Measurements from ENCODE around the gene PARD6G. TPM values are rescaled to one million over a fixed set of nuclear protein-coding genes. Genes with fewer than 3 reads are reported as not detected.

The PARD6G gene
- total and polyA plus RNA-seq, 2 of the 8 experiments (the other 6 are each of a cell fraction or from before 2014, with no cell fraction given), result 11.3 to 17.9 TPM

- TF ChIP-seq POLR2A (IDR thresholded peaks at IDR 0.05; ENCODE audit: control extremely low read depth in 1 of 2, low read depth in 2 of 2, low read length in 2 of 2), result peak; percentile 84
- TF ChIP-seq KDM1A (IDR thresholded peaks at IDR 0.05; ENCODE audit: borderline replicate concordance, low read length), result no peak
- TF ChIP-seq ATF2 (IDR thresholded peaks at IDR 0.05; ENCODE audit: low read length), result peak; percentile 98
- peak; percentile 86 for TF ChIP-seq TAF1 (IDR thresholded peaks at IDR 0.05; ENCODE audit: low read depth, low read length)
- no peak for TF ChIP-seq EGR1 (IDR thresholded peaks at IDR 0.05; ENCODE audit: borderline replicate concordance, low read depth, low read length)
- TF ChIP-seq ATF3 (IDR thresholded peaks at IDR 0.05; ENCODE audit: insufficient read depth, low read depth, low read length), result peak; percentile 77; the same call in 1 of the 2 replicates
- TF ChIP-seq SP4 (IDR thresholded peaks at IDR 0.05; ENCODE audit: low read length), result peak; percentile 45; the same call in 1 of the 2 replicates
- no peak for TF ChIP-seq RNF2 (IDR thresholded peaks at IDR 0.05; ENCODE audit: borderline replicate concordance, low read depth, low read length, missing control alignments, poor library complexity, severe bottlenecking)
- TF ChIP-seq YY1 (IDR thresholded peaks at IDR 0.05; ENCODE audit: low read depth, low read length), result peak; percentile 91
- TF ChIP-seq SUZ12 (IDR thresholded peaks at IDR 0.05; ENCODE audit: low read length), result no peak
- TF ChIP-seq TAF7 (optimal IDR thresholded peaks at IDR 0.05; ENCODE audit: borderline replicate concordance, low read depth, low read length), result peak; percentile 61
- TF ChIP-seq JUND (IDR thresholded peaks at IDR 0.05; ENCODE audit: low read length), result peak; percentile 97
- TF ChIP-seq CREB1 (IDR thresholded peaks at IDR 0.05), result peak; percentile 94
- peak; percentile 38; the same call in 1 of the 2 replicates for TF ChIP-seq BRCA1 (IDR thresholded peaks at IDR 0.05; ENCODE audit: low read depth, low read length)
- TF ChIP-seq NANOG (IDR thresholded peaks at IDR 0.05; ENCODE audit: insufficient read depth, low read depth, low read length, poor library complexity, severe bottlenecking), result no peak
- TF ChIP-seq USF2 (IDR thresholded peaks at IDR 0.05; ENCODE audit: low read length), result peak; percentile 95
- peak; percentile 92 for TF ChIP-seq POLR2AphosphoS5 (IDR thresholded peaks at IDR 0.05; ENCODE audit: low read depth, low read length)
- TF ChIP-seq CBX8 (IDR thresholded peaks at IDR 0.05; ENCODE audit: borderline replicate concordance, low read depth, low read length), result no peak
- peak; percentile 81 for TF ChIP-seq CHD2 (IDR thresholded peaks at IDR 0.05; ENCODE audit: low read length)
These were observed 138.3 kb downstream of the PARD6G start, which contains the start of gene ADNP2 (continued) for GRCh38 chr18:80108739-80109675.

Measured in H1 (cell line).